ENCODE measurements around the gene VAMP3.

DNA sequence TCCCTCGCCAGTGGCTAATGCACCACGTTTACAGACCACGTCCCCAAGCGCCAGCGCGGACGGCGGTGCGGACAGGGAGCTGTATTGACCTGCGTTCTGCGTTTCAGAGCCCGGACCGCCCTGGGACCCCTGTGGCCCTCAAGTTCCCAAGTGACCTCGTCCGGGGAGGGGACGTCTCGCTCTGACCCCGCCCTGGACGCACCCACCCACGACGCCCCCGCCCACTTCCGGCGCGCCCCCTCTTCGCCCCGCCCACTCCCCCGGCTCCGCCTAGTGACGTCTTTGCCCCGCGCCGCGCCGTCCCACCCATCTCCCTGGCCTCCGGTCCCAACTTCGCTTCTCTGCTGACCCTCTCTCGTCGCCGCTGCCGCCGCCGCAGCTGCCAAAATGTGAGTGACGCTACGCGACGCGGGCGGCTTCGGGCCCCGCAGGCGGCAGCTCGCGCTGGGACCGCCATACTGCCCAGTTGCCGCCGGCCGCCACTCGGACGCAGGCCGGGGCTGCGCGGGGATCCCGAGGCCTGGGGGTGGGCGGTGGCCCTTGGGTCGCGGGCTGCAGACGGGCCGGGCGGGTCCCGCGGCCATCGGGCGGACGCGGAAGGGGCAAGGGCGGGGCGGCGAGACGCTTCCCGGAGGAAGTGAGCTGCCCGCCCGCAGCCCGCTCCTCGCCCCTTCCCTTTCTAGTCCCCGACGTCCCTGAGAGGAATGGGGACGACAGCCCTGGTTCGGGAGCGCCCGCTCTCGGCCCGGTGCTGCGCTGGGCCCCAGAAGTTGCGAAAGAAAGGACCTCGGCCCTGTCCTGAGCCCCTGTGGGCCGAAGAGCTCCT lies at the start of gene VAMP3:
- TF ChIP-seq CTCF (conservative IDR thresholded peaks at IDR 0.05; ENCODE audit: low read length) (no peak), EZH2phosphoT487 (IDR thresholded peaks at IDR 0.05; ENCODE audit: borderline replicate concordance) (no peak)
